RWPE1 (cell line): ENCODE results near the gene ASL.
A peak's percentile ranks its signal among the peaks of the same experiment; 100 is the strongest.
"Not testable (repeated sequence)": the region's sequence is repeated elsewhere in the genome, so short reads cannot be mapped to it uniquely, and the experiment has no call there.

Experiments used
- CTCF ChIA-PET: fragments of 350-600 bp; sonication (Branson Sonifier 250); formaldehyde crosslinking; extraction: SDS; loops from one replicate; lab custom pipeline; 2021; lab: Yijun Ruan, JAX
- POLR2A ChIA-PET: fragments of 400-600 bp; formaldehyde crosslinking; extraction: SDS; loops from one replicate; lab custom pipeline; 2020; ENCODE audit warnings: antibody characterized with exemption; ENCODE audit not compliant: low non-redundant PET; lab: Yijun Ruan, JAX
- DNase-seq: peaks from one replicate; pipeline ENCODE4 v3.0.0; 2012; ENCODE audit warnings: low spot score
- H3K27ac ChIP-seq: fragments of 450-650 bp; 2 replicates; pipeline ENCODE4 v1.5.1; 2017
- CTCF ChIP-seq: fragments of 450-650 bp; conservative IDR thresholded peaks from 2 replicates; pipeline ENCODE4 v1.5.1; 2017; ENCODE audit warnings: low read depth, mild to moderate bottlenecking

The ASL gene

GRCh38 chr7:66043681-66044497 lies 31.7 kb upstream of the ASL start:
- no peak for DNase-seq
- ChIA-PET CTCF (no interaction called here), POLR2A (no interaction called here)
- peak overlapping the region; percentile 12; the same call in 1 of the 2 replicates for H3K27ac ChIP-seq
- no peak for TF ChIP-seq CTCF

- DNase-seq, CTCF ChIA-PET, POLR2A ChIA-PET: not testable (repeated sequence)
- 0 out of 2 replicates have a peak overlapping the region, but pooled peaks have one; percentile 12 for H3K27ac ChIP-seq
Observed at GRCh38 chr7:66044498-66044854, 31.1 kb upstream of the ASL start.

GRCh38 chr7:66047426-66047825 lies 28.2 kb upstream of the ASL start:
- peak overlapping the region; percentile 73 for H3K27ac ChIP-seq
- ChIA-PET CTCF (no interaction called here), POLR2A (no interaction called here)
- no peak for TF ChIP-seq CTCF
- peak; percentile 70 for DNase-seq

- POLR2A ChIA-PET, DNase-seq: not testable (repeated sequence)
- peak overlapping the region; percentile 88 for H3K27ac ChIP-seq
- CTCF ChIA-PET: interaction anchor here (0.6 kb wide), 1 partner anchor 22 kb away, joined by 4 read pairs; no protein-coding TSS in a partner anchor
Observed at GRCh38 chr7:66049886-66050285, 25.7 kb upstream of the ASL start.

- no peak for TF ChIP-seq CTCF
- DNase-seq: no peak
- POLR2A ChIA-PET: interaction anchor here (0.5 kb wide), 1 partner anchor 555 kb away, joined by 3 read pairs; no protein-coding TSS in a partner anchor
- peak overlapping the region; percentile 88 for H3K27ac ChIP-seq
- CTCF ChIA-PET: no interaction called here
Observed at GRCh38 chr7:66050337-66050957, 25.2 kb upstream of the ASL start.

- POLR2A ChIA-PET: interaction anchor here (0.5 to 0.6 kb wide), 2 partner anchors 16 to 554 kb away, joined by 3 to 8 read pairs; no protein-coding TSS in a partner anchor
- DNase-seq: peak; percentile 68
- H3K27ac ChIP-seq: peak overlapping the region; percentile 88
- no peak for TF ChIP-seq CTCF
- CTCF ChIA-PET: no interaction called here
Observed at GRCh38 chr7:66050990-66051448, 24.6 kb upstream of the ASL start.

GRCh38 chr7:66052447-66052846 lies 23.2 kb upstream of the ASL start:
- ChIA-PET POLR2A (no interaction called here), CTCF (interaction anchor here (0.6 to 0.7 kb wide), 3 partner anchors 15 to 125 kb away, joined by 3 to 6 read pairs (median 4); no protein-coding TSS in a partner anchor)
- TF ChIP-seq CTCF: no peak

More at GRCh38 chr7:66052447-66052846, 23.2 kb upstream of the ASL start:
- peak overlapping the region; percentile 88 for H3K27ac ChIP-seq
- DNase-seq: no peak
